ENCODE results near the gene ADGRE2.
"Not testable (repeated sequence)": the region's sequence is repeated elsewhere in the genome, so short reads cannot be mapped to it uniquely, and the experiment has no call there.

ADGRE2 gene

GRCh38 chr19:14778110-14778845, at the start of gene ADGRE2:
Gene ADGRE2, minus strand, starts transcription at chr19:14778560. Its CDS starts 1,804 bp downstream, at chr19:14776756.
- not testable (repeated sequence) for DNase-seq

GRCh38 chr19:14826006-14826405, 47.6 kb upstream of the ADGRE2 start:
- DNase-seq, result no peak

GRCh38 chr19:14821937-14822336, 43.6 kb upstream of the ADGRE2 start:
- DNase-seq, result no peak

- DNase-seq, result no peak
Observed at GRCh38 chr19:14818588-14818987, 40.2 kb upstream of the ADGRE2 start.

- no peak for DNase-seq
Observed at GRCh38 chr19:14817052-14817451, 38.7 kb upstream of the ADGRE2 start.

GRCh38 chr19:14814982-14815652, 36.8 kb upstream of the ADGRE2 start:
- DNase-seq, result no peak

GRCh38 chr19:14809272-14810057, 31.1 kb upstream of the ADGRE2 start:
- DNase-seq, result no peak

GRCh38 chr19:14804765-14805164, 26.4 kb upstream of the ADGRE2 start:
- DNase-seq, result no peak

- no peak for DNase-seq
Observed at GRCh38 chr19:14798760-14799159, 20.4 kb upstream of the ADGRE2 start.

GRCh38 chr19:14796021-14796420, 17.7 kb upstream of the ADGRE2 start:
- DNase-seq, result no peak

GRCh38 chr19:14795078-14795721, 16.8 kb upstream of the ADGRE2 start:
- no peak for DNase-seq

GRCh38 chr19:14792250-14792649, 13.9 kb upstream of the ADGRE2 start:
- not testable (repeated sequence) for DNase-seq

- DNase-seq, result peak; percentile 17 to 39
Observed at GRCh38 chr19:14786421-14786851, 8.1 kb upstream of the ADGRE2 start.

GRCh38 chr19:14785102-14785793, 6.9 kb upstream of the ADGRE2 start:
- not testable (repeated sequence) for DNase-seq

GRCh38 chr19:14784730-14785101, 6.4 kb upstream of the ADGRE2 start:
- DNase-seq, result not testable (repeated sequence)

- not testable (repeated sequence) for DNase-seq
Observed at GRCh38 chr19:14783410-14783998, 5.1 kb upstream of the ADGRE2 start.

- DNase-seq, result no peak
Observed at GRCh38 chr19:14782626-14783409, 4.5 kb upstream of the ADGRE2 start.

- not testable (repeated sequence) for DNase-seq
Observed at GRCh38 chr19:14781713-14782536, 3.6 kb upstream of the ADGRE2 start.

GRCh38 chr19:14780622-14781225, 2.4 kb upstream of the ADGRE2 start:
- not testable (repeated sequence) for DNase-seq

- DNase-seq, result no peak
Observed at GRCh38 chr19:14779151-14779550, 791 bp upstream of the ADGRE2 start.
